ENCODE results near the gene GPR26. TPM values are rescaled to one million over a fixed set of nuclear protein-coding genes. Genes with fewer than 3 reads are reported as not detected.
"Not testable (repeated sequence)": the region's sequence is repeated elsewhere in the genome, so short reads cannot be mapped to it uniquely, and the experiment has no call there.

GPR26 gene
- total and polyA plus RNA-seq, 2 experiments from 2014 or later = not detected

DNA sequence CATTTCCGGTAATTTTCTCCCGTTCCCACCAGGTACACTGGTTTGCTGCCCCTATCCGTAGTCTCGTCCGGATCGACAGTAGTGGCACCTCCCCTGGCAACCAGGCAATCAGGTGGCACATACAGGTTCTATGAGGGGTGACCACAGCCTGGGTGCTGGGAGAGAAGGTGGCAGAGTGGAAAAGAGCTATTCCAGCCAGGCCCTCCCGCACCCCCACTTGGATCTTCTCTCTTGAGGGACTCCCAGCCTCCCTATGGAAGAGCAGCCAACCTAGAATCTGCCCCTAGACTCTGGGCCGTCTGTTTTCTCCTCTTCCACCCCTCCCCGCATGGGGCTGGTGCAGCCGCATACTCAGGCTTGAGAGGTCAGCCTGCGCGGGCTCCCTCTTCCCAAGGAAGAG is 58.6 kb downstream of the GPR26 start:
- TF ChIP-seq, protein P1, sequence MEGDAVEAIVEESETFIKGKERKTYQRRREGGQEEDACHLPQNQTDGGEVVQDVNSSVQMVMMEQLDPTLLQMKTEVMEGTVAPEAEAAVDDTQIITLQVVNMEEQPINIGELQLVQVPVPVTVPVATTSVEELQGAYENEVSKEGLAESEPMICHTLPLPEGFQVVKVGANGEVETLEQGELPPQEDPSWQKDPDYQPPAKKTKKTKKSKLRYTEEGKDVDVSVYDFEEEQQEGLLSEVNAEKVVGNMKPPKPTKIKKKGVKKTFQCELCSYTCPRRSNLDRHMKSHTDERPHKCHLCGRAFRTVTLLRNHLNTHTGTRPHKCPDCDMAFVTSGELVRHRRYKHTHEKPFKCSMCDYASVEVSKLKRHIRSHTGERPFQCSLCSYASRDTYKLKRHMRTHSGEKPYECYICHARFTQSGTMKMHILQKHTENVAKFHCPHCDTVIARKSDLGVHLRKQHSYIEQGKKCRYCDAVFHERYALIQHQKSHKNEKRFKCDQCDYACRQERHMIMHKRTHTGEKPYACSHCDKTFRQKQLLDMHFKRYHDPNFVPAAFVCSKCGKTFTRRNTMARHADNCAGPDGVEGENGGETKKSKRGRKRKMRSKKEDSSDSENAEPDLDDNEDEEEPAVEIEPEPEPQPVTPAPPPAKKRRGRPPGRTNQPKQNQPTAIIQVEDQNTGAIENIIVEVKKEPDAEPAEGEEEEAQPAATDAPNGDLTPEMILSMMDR (IDR thresholded peaks at IDR 0.05; ENCODE audit: poor library complexity) = no peak
- TF ChIP-seq EZH2phosphoT487 (IDR thresholded peaks at IDR 0.05; ENCODE audit: low read depth, severe bottlenecking, unreplicated experiment) = no peak
- TF ChIP-seq EZH2 (IDR thresholded peaks at IDR 0.05; ENCODE audit: borderline replicate concordance) = no peak

GRCh38 chr10:123726381-123726780 is 60.2 kb downstream of the GPR26 start:
- no peak for TF ChIP-seq EZH2phosphoT487 (IDR thresholded peaks at IDR 0.05; ENCODE audit: low read depth, severe bottlenecking, unreplicated experiment)
- TF ChIP-seq EZH2 (IDR thresholded peaks at IDR 0.05; ENCODE audit: borderline replicate concordance) = no peak
- TF ChIP-seq, protein P1 (IDR thresholded peaks at IDR 0.05; ENCODE audit: poor library complexity) = no peak
- Histone ChIP-seq H3K36me3 (replicated peaks; ENCODE audit: insufficient read depth, low read depth) (no peaks in the 10 kb centered on the region), H3K9me2 (replicated peaks; ENCODE audit: insufficient read depth) (no peaks in the 10 kb centered on the region), H3K4me3 (no peak overlapping the region), H3K4me1 (ENCODE audit: insufficient read depth) (no peaks in the 10 kb centered on the region), H3K27ac (no peak overlapping the region), H2AFZ (no peak overlapping the region), H4K20me1 (ENCODE audit: insufficient read depth, poor library complexity, severe bottlenecking) (no peaks in the 10 kb centered on the region), H3K27me3 (no peaks in the 10 kb centered on the region), H3K9me3 (ENCODE audit: low read depth) (no peaks in the 10 kb centered on the region), H3K4me2 (no peak overlapping the region), H3K79me2 (no peaks in the 10 kb centered on the region)
- 91% methylated on average over 3 of the region's 3 CpGs for WGBS (ENCODE audit: low lambda C conversion rate, missing lambda C conversion rate)
- DNase-seq (ENCODE audit: low spot score) = no peak

More for the DNA sequence above, 58.6 kb downstream of the GPR26 start:
- Histone ChIP-seq H3K79me2 (no peaks in the 10 kb centered on the region), H2AFZ (no peak overlapping the region), H3K9me2 (replicated peaks; ENCODE audit: insufficient read depth) (no peaks in the 10 kb centered on the region), H3K9me3 (ENCODE audit: low read depth) (no peaks in the 10 kb centered on the region), H3K36me3 (replicated peaks; ENCODE audit: insufficient read depth, low read depth) (no peaks in the 10 kb centered on the region), H3K4me3 (no peak overlapping the region), H3K27me3 (no peaks in the 10 kb centered on the region), H3K27ac (no peak overlapping the region), H3K4me2 (no peak overlapping the region), H3K4me1 (ENCODE audit: insufficient read depth) (no peaks in the 10 kb centered on the region), H4K20me1 (ENCODE audit: insufficient read depth, poor library complexity, severe bottlenecking) (no peaks in the 10 kb centered on the region)
- 94% methylated on average over 12 of the region's 12 CpGs for WGBS (ENCODE audit: low lambda C conversion rate, missing lambda C conversion rate)
- DNase-seq (ENCODE audit: low spot score) = no peak

- Histone ChIP-seq H3K4me3 (no peak overlapping the region), H3K27ac (no peak overlapping the region), H3K4me1 (ENCODE audit: insufficient read depth) (no peaks in the 10 kb centered on the region), H3K36me3 (replicated peaks; ENCODE audit: insufficient read depth, low read depth) (no peaks in the 10 kb centered on the region), H3K9me2 (replicated peaks; ENCODE audit: insufficient read depth) (no peaks in the 10 kb centered on the region), H3K4me2 (no peak overlapping the region), H4K20me1 (ENCODE audit: insufficient read depth, poor library complexity, severe bottlenecking) (no peaks in the 10 kb centered on the region), H3K27me3 (no peaks in the 10 kb centered on the region), H3K9me3 (ENCODE audit: low read depth) (no peaks in the 10 kb centered on the region), H3K79me2 (no peaks in the 10 kb centered on the region), H2AFZ (no peak overlapping the region)
- 93% methylated on average over 2 of the region's 2 CpGs for WGBS (ENCODE audit: low lambda C conversion rate, missing lambda C conversion rate)
- DNase-seq (ENCODE audit: low spot score) = no peak
- no peak for TF ChIP-seq EZH2phosphoT487 (IDR thresholded peaks at IDR 0.05; ENCODE audit: low read depth, severe bottlenecking, unreplicated experiment)
- TF ChIP-seq, protein P1 (IDR thresholded peaks at IDR 0.05; ENCODE audit: poor library complexity) = no peak
- TF ChIP-seq EZH2 (IDR thresholded peaks at IDR 0.05; ENCODE audit: borderline replicate concordance) = no peak
Observed at GRCh38 chr10:123726836-123727235, 60.7 kb downstream of the GPR26 start.

DNA sequence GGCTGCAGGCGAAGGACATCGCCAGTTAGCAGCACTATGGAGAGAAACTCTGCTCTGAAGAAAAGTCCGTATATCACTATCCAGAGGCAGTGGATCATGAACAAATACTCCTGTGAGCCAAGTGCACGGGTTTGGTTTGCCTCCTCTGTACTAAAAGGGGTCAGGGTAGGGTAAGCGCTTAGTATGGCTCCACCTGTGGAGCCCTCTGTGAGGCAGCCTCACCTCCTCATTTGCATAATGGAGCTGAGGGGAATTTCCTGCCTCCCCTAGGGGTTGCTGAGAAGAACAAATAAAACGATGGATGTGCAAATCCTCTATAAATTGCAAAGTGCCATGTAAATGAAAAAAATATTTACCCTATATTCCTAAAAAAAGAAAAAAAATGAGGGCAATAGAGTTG is 63.4 kb downstream of the GPR26 start:
- TF ChIP-seq EZH2 (IDR thresholded peaks at IDR 0.05; ENCODE audit: borderline replicate concordance) (no peak), EZH2phosphoT487 (IDR thresholded peaks at IDR 0.05; ENCODE audit: low read depth, severe bottlenecking, unreplicated experiment) (no peak)
- TF ChIP-seq, protein P1 (IDR thresholded peaks at IDR 0.05; ENCODE audit: poor library complexity) = no peak
- Histone ChIP-seq H3K27ac (no peak overlapping the region), H2AFZ (no peak overlapping the region), H3K79me2 (no peaks in the 10 kb centered on the region), H3K36me3 (replicated peaks; ENCODE audit: insufficient read depth, low read depth) (no peaks in the 10 kb centered on the region), H3K27me3 (no peaks in the 10 kb centered on the region), H3K9me2 (replicated peaks; ENCODE audit: insufficient read depth) (no peaks in the 10 kb centered on the region), H3K4me1 (ENCODE audit: insufficient read depth) (no peaks in the 10 kb centered on the region), H3K9me3 (ENCODE audit: low read depth) (no peaks in the 10 kb centered on the region), H3K4me2 (no peak overlapping the region), H4K20me1 (ENCODE audit: insufficient read depth, poor library complexity, severe bottlenecking) (no peaks in the 10 kb centered on the region), H3K4me3 (no peak overlapping the region)
- DNase-seq (ENCODE audit: low spot score) = no peak
- WGBS (ENCODE audit: low lambda C conversion rate, missing lambda C conversion rate) = 66% methylated on average over 6 of the region's 6 CpGs

- H3K79me2 ChIP-seq; H3K4me1 ChIP-seq (ENCODE audit: insufficient read depth); H3K27ac ChIP-seq; H3K27me3 ChIP-seq; H2AFZ ChIP-seq; H3K4me2 ChIP-seq; H3K4me3 ChIP-seq; H3K36me3 ChIP-seq (replicated peaks; ENCODE audit: insufficient read depth, low read depth); H3K9me2 ChIP-seq (replicated peaks; ENCODE audit: insufficient read depth); H3K9me3 ChIP-seq (ENCODE audit: low read depth); DNase-seq (ENCODE audit: low spot score); H4K20me1 ChIP-seq (ENCODE audit: insufficient read depth, poor library complexity, severe bottlenecking): not testable (repeated sequence)
- WGBS (ENCODE audit: low lambda C conversion rate, missing lambda C conversion rate) = 97% methylated on average over 4 of the region's 4 CpGs
Observed at GRCh38 chr10:123736917-123737316, 70.8 kb downstream of the GPR26 start.
